HFFc6 (cell line): ENCODE data around the gene SVIP. TPM values are rescaled to one million over a fixed set of nuclear protein-coding genes. Genes with fewer than 3 reads are reported as not detected.

Source experiments
- DNase-seq: peaks from one replicate; pipeline ENCODE4 v3.0.0-alpha.2; 2018
- H3K27ac Mint-ChIP-seq: 2 replicates; pipeline ENCODE4 v1.8.0; 2020; ENCODE audit warnings: mild to moderate bottlenecking, mixed read lengths
- H3K27me3 Mint-ChIP-seq: 2 replicates; pipeline ENCODE4 v1.8.0; 2021; ENCODE audit warnings: mild to moderate bottlenecking, moderate library complexity, mixed read lengths; ENCODE audit not compliant: insufficient read depth
- H3K36me3 Mint-ChIP-seq: 2 replicates; pipeline ENCODE4 v1.8.0; 2021; ENCODE audit warnings: low read depth, mixed read lengths
- H3K4me1 Mint-ChIP-seq: 2 replicates; pipeline ENCODE4 v1.8.0; 2020; ENCODE audit warnings: low read depth, mixed read lengths
- H3K4me3 Mint-ChIP-seq: 2 replicates; pipeline ENCODE4 v1.8.0; 2020; ENCODE audit warnings: mild to moderate bottlenecking, moderate library complexity, mixed read lengths
- H3K9me3 Mint-ChIP-seq: 2 replicates; pipeline ENCODE4 v1.8.0; 2020; ENCODE audit warnings: mild to moderate bottlenecking, mixed read lengths
- long read RNA-seq: library from polyadenylated mRNA; unstranded; transcript quantifications from one replicate; pipeline ENCODE4 v2.0.0, GENCODE V29; 2019
- total RNA-seq, 6 experiments: library from RNA; stranded (reverse); fragmentation: NEBNext Ultra II Directional; extraction: Animal tissue kit (Norgen Biotek cat#: 25700); gene quantifications; 2 replicates in 1 of 6; 3 replicates in 5 of 6; pipeline ENCODE4 v1.2.3, GENCODE V29; 2021
- TF ChIP-seq, protein P1 (sequence below): fragments of 200-600 bp; sonication (generic); IDR thresholded peaks from 2 replicates; pipeline ENCODE4 v1.5.0; 2021; ENCODE audit warnings: antibody characterized with exemption, mild to moderate bottlenecking

The SVIP gene, protein sequence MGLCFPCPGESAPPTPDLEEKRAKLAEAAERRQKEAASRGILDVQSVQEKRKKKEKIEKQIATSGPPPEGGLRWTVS
- total RNA-seq: 10 to 100 TPM in 5 of 6 experiments, 1 to 10 TPM in 1; 9.9 to 25.9 (median 20.9) TPM
- long read RNA-seq, full-length matches to known transcripts: 7 of 7 reads
- long read RNA-seq, partial matches to known transcripts: 0 of 7 reads
- long read RNA-seq, other reads (novel, unspliced or antisense): 0 of 7 reads

DNA sequence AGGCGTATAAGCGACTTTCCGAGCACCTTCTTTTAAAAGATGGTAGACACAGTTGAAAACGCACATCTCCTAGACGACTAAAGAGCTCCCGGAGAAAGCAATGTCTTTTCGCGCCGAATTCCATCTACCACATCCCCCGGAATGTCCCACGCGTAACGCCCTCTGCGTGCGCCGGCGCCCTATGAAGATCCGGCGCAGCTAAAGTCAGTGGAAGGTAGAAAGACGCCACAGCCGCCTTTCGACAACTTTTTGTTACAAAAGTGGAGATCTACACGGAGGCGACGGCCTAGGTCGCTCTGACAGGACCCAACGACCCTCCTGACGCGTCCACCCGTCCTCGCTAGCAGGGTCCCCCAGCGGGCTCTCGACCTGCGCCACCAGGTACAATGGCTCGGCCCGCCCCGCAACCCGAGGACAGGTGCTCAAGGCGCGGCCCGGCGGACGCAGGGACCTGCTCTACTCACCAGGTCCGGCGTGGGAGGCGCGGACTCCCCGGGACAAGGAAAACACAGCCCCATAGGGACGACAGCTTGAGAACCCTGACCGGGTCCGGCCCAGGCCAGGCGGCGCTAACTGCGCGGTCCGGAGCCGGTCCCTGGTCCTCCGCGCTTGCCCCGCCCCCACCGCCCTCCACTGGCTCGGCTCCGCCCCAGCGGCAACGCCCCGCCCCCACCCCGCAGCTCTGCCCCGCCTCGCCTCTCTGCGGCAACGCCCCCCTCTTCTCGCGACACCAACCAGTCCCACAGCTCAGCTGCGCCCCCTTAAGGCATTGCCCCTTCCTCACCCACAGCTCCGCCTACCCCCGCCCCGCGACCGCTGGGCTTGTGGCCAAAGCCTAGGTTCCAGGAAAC is at the start of gene SVIP:
Gene SVIP (minus strand): TSS at position 571 of the 851 bp plus-strand sequence. CDS start 53 bp downstream, at position 518.
- no peaks in the 10 kb centered on the region for H3K36me3 Mint-ChIP-seq
- H3K27ac Mint-ChIP-seq: peak within 1 kb of the TSS; percentile 73
- H3K4me1 Mint-ChIP-seq: peaks cover 9% of the 10 kb centered on the region
- H3K9me3 Mint-ChIP-seq: no peaks in the 10 kb centered on the region
- peak; percentile 68 for DNase-seq
- peak within 1 kb of the TSS; percentile 93 for H3K4me3 Mint-ChIP-seq
- TF ChIP-seq, protein P1, sequence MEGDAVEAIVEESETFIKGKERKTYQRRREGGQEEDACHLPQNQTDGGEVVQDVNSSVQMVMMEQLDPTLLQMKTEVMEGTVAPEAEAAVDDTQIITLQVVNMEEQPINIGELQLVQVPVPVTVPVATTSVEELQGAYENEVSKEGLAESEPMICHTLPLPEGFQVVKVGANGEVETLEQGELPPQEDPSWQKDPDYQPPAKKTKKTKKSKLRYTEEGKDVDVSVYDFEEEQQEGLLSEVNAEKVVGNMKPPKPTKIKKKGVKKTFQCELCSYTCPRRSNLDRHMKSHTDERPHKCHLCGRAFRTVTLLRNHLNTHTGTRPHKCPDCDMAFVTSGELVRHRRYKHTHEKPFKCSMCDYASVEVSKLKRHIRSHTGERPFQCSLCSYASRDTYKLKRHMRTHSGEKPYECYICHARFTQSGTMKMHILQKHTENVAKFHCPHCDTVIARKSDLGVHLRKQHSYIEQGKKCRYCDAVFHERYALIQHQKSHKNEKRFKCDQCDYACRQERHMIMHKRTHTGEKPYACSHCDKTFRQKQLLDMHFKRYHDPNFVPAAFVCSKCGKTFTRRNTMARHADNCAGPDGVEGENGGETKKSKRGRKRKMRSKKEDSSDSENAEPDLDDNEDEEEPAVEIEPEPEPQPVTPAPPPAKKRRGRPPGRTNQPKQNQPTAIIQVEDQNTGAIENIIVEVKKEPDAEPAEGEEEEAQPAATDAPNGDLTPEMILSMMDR: peak; percentile 76
- H3K27me3 Mint-ChIP-seq: no peaks in the 10 kb centered on the region; the same call in 1 of the 2 replicates

DNA sequence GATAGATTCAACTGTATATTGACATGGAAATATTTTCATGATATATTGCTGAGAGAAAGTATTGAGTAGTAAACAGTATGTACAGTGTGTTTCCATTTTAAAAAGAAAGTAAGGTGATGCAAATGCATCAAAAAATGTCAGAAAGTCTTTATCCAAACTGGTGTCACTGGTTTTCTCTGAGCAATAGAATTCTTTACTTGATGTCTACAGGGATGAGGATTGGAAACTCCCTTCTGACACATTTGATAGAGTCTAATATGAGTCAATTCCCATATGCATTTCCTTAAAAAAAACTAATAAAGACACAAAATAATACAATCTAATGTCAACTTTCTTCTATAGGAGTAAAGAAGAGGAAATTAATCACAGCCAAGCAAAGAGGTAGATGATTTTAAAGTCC is 49.0 kb upstream of the SVIP start:
- DNase-seq: no peak
- Mint-ChIP-seq H3K4me3 (no peak overlapping the region), H3K27ac (no peak overlapping the region), H3K9me3 (no peaks in the 10 kb centered on the region), H3K36me3 (no peaks in the 10 kb centered on the region), H3K27me3 (no peaks in the 10 kb centered on the region; the same call in none of the 2 replicates), H3K4me1 (peaks cover 8% of the 10 kb centered on the region; the same call in 1 of the 2 replicates)
- TF ChIP-seq, protein P1: no peak

DNA sequence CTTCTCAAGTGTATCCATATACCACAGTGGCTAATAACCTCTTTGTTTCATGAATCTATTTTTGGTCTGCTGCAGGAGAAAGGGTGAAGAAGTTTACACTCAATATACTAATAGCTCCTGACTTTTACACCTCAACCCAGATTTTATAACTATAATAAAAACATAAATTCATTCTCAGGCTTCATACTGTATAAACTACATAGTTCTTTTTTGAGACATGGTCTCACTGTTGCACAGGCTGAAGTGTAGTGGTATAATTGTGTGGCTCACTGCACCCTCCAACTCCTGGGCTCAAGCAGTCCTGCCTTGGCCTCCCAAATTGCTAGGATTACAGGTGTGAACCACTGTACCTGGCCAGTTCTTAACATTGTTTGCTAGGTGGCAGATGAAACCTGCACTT is 48.4 kb upstream of the SVIP start:
- DNase-seq: no peak
- Mint-ChIP-seq H3K27ac (no peak overlapping the region), H3K4me1 (peaks cover 8% of the 10 kb centered on the region; the same call in 1 of the 2 replicates), H3K36me3 (no peaks in the 10 kb centered on the region), H3K4me3 (no peak overlapping the region), H3K9me3 (no peaks in the 10 kb centered on the region), H3K27me3 (no peaks in the 10 kb centered on the region; the same call in none of the 2 replicates)
- TF ChIP-seq, protein P1: no peak

DNA sequence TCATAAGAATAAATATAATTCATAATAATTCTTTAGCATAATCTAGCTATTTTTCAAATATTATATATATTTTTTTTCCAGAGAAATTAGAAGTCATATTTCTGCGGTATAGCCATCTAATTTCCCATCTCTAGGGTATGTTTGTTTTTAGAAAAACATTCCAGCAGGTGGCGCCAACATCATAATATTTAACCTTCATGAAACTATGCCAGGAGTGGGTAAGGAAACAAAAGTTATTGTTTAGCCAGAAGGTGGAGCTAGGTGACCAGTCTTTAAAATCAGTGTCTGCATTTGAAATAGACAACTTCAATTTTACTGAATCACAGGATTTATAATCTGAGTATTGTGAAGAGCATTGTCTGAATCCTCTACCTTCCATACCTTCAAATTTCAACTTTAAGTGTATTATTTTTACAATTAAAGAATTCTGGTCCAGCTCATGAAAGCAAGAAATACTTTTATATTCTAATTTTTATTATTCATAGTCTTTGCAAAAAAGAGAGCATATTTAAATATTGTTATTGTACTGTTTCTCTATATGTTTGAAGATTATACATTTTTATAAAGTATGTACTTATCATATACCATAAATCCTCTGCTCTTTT is 46.4 kb upstream of the SVIP start:
- Mint-ChIP-seq H3K27me3 (no peaks in the 10 kb centered on the region; the same call in 1 of the 2 replicates), H3K9me3 (no peaks in the 10 kb centered on the region), H3K36me3 (no peaks in the 10 kb centered on the region), H3K4me3 (no peak overlapping the region), H3K27ac (no peak overlapping the region), H3K4me1 (peaks cover 8% of the 10 kb centered on the region; the same call in 1 of the 2 replicates)
- TF ChIP-seq, protein P1: peak; percentile 93
- peak; percentile 82 for DNase-seq

DNA sequence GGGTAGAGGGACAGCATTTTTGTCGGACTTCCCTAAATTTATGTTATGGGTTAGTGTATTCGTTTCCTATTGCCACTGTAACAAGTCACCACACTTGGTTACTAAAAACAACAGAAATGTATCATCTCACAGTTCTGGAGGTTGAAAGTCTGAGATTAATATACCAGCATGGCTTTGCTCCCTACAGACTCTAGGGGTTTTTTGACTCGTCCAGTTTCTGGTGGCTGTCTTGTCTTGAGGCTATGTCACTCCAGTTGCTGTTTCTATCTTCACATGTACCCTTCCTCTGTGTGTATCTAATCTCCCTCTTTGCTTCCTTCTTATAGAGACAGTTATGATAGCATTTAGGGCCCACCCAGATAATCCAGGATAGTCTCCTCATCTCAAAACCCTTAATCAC is 39.7 kb upstream of the SVIP start:
- Mint-ChIP-seq H3K4me3 (no peak overlapping the region), H3K27me3 (0 out of 2 replicates have a peak, but pooled peaks cover 1% of the 10 kb centered on the region)
- TF ChIP-seq, protein P1: no peak

More for the DNA sequence above, 39.7 kb upstream of the SVIP start:
- H3K27ac Mint-ChIP-seq: no peak overlapping the region
- no peaks in the 10 kb centered on the region for H3K9me3 Mint-ChIP-seq
- no peaks in the 10 kb centered on the region for H3K36me3 Mint-ChIP-seq
- H3K4me1 Mint-ChIP-seq: no peaks in the 10 kb centered on the region; the same call in 1 of the 2 replicates
- DNase-seq: no peak
